Common myeloid progenitor, CD34-positive (primary cell): ENCODE results near the gene ADAMTS14.

ENCODE experiments used
- CTCF ChIA-PET: fragments of 350-600 bp; sonication (Branson Sonifier 250); formaldehyde crosslinking; loops from one replicate; lab custom pipeline; 2021; ENCODE audit warnings: antibody characterized with exemption; lab: Charles Lee
- POLR2A ChIA-PET: fragments of 350-600 bp; sonication (Branson Sonifier 250); formaldehyde crosslinking; loops from one replicate; lab custom pipeline; 2021; ENCODE audit warnings: antibody characterized with exemption; lab: Charles Lee
- DNase-seq, 3 donors: peaks; one replicate each; pipeline versions ENCODE4 v3.0.0 to v3.0.0-alpha.2; 2013
- H3K27ac ChIP-seq, 2 experiments: 1 replicate in 1 of 2; 2 replicates in 1 of 2; pipeline ENCODE4 v1.7.0; 2013; ENCODE audit warnings: inconsistent platforms in 2 of 2, low read length in 2 of 2, mild to moderate bottlenecking in 2 of 2, low read depth in 1 of 2, moderate library complexity in 1 of 2; ENCODE audit not compliant: severe bottlenecking in 2 of 2, insufficient read depth in 1 of 2, poor library complexity in 1 of 2
- H3K27me3 ChIP-seq, 5 experiments: replicated peaks in 2 of 5; 1 replicate in 3 of 5; 2 replicates in 2 of 5; pipeline versions ENCODE4 v1.6.1 to v1.7.0; 2013; ENCODE audit warnings: low read length in 4 of 5, mild to moderate bottlenecking in 2 of 5, moderate library complexity in 2 of 5, inconsistent platforms in 1 of 5; ENCODE audit not compliant: insufficient read depth in 5 of 5, control insufficient read depth in 4 of 5
- H3K36me3 ChIP-seq, 4 experiments: 1 replicate in 2 of 4; 2 replicates in 2 of 4; pipeline versions ENCODE4 v1.6.1 to v1.7.0; 2013; ENCODE audit warnings: low read length in 3 of 4, control low read depth in 1 of 4, mild to moderate bottlenecking in 1 of 4; ENCODE audit not compliant: control insufficient read depth in 4 of 4, insufficient read depth in 4 of 4
- H3K4me1 ChIP-seq, 4 experiments: 1 replicate in 3 of 4; 2 replicates in 1 of 4; pipeline versions ENCODE4 v1.6.1 to v1.7.1; 2013; ENCODE audit warnings: low read length in 3 of 4, mild to moderate bottlenecking in 3 of 4, control low read depth in 1 of 4, inconsistent platforms in 1 of 4, moderate library complexity in 1 of 4; ENCODE audit not compliant: control insufficient read depth in 4 of 4, insufficient read depth in 4 of 4; ENCODE audit errors: control extremely low read depth in 1 of 4
- H3K4me3 ChIP-seq, 7 experiments: 1 replicate in 4 of 7; 2 replicates in 3 of 7; pipeline versions ENCODE4 v1.5.1 to v1.7.0; 2013; ENCODE audit warnings: mild to moderate bottlenecking in 7 of 7, low read length in 6 of 7, moderate library complexity in 6 of 7, inconsistent platforms in 2 of 7, low read depth in 2 of 7, control low read depth in 1 of 7; ENCODE audit not compliant: insufficient read depth in 4 of 7, control insufficient read depth in 1 of 7; ENCODE audit errors: extremely low read depth in 1 of 7
- H3K9me3 ChIP-seq, 5 experiments: 1 replicate in 4 of 5; 2 replicates in 1 of 5; pipeline versions ENCODE4 v1.6.1 to v1.7.1; 2013; ENCODE audit warnings: low read length in 4 of 5, mild to moderate bottlenecking in 2 of 5, inconsistent platforms in 1 of 5, low read depth in 1 of 5, moderate library complexity in 1 of 5; ENCODE audit not compliant: control insufficient read depth in 4 of 5, insufficient read depth in 2 of 5; ENCODE audit errors: control extremely low read depth in 1 of 5
- WGBS: methylation state at CpG from one replicate; pipeline ENCODE4 v1.1.5; 2013; ENCODE audit not compliant: insufficient coverage; 5-methylcytosine and 5-hydroxymethylcytosine counted together

The ADAMTS14 gene

GRCh38 chr10:70778267-70778924 lies 106.1 kb downstream of the ADAMTS14 start:
- Histone ChIP-seq H3K27me3 (no peaks in the 10 kb centered on the region), H3K4me1 (peaks cover 0 to 13% (median 10%) of the 10 kb centered on the region in 4 experiments), H3K4me3 (no peak overlapping the region), H3K36me3 (no peaks in the 10 kb centered on the region), H3K27ac (no peak overlapping the region), H3K9me3 (no peaks in the 10 kb centered on the region)
- DNase-seq, result no peak
- ChIA-PET POLR2A (no interaction called here), CTCF (interaction anchor here (0.6 to 1.7 kb wide), 3 partner anchors 8 to 229 kb away, joined by 3 to 7 read pairs (median 4); no protein-coding TSS in a partner anchor)
- WGBS, result 95% methylated on average over 9 of the region's 9 CpGs

GRCh38 chr10:70779088-70779487 lies 106.8 kb downstream of the ADAMTS14 start:
- DNase-seq, result no peak
- no peaks in the 10 kb centered on the region for H3K9me3 ChIP-seq
- no peak overlapping the region for H3K27ac ChIP-seq
- ChIA-PET POLR2A (no interaction called here), CTCF (interaction anchor here (0.6 to 1.0 kb wide), 2 partner anchors 18 to 217 kb away, joined by 3 read pairs; no protein-coding TSS in a partner anchor)
- no peak overlapping the region for H3K4me3 ChIP-seq
- no peaks in the 10 kb centered on the region for H3K36me3 ChIP-seq
- peaks cover 0 to 19% (median 13%) of the 10 kb centered on the region in 4 experiments for H3K4me1 ChIP-seq
- WGBS, result 60% methylated on average over 1 of the region's 2 CpGs
- H3K27me3 ChIP-seq, result no peaks in the 10 kb centered on the region

- POLR2A ChIA-PET, result no interaction called here
- 92% methylated on average over 16 of the region's 16 CpGs for WGBS
- H3K27me3 ChIP-seq, result no peaks in the 10 kb centered on the region
- H3K4me1 ChIP-seq, result peaks cover 4 to 26% (median 19%) of the 10 kb centered on the region in 4 experiments
- H3K27ac ChIP-seq, result no peak overlapping the region
- DNase-seq, result no peak
- CTCF ChIA-PET, result interaction anchor here (1.0 kb wide), 1 partner anchor 19 kb away, joined by 3 read pairs; no protein-coding TSS in a partner anchor
- no peak overlapping the region for H3K4me3 ChIP-seq
- no peaks in the 10 kb centered on the region for H3K9me3 ChIP-seq
- H3K36me3 ChIP-seq, result no peaks in the 10 kb centered on the region
Measured at GRCh38 chr10:70779511-70780369, 107.4 kb downstream of the ADAMTS14 start.

DNA sequence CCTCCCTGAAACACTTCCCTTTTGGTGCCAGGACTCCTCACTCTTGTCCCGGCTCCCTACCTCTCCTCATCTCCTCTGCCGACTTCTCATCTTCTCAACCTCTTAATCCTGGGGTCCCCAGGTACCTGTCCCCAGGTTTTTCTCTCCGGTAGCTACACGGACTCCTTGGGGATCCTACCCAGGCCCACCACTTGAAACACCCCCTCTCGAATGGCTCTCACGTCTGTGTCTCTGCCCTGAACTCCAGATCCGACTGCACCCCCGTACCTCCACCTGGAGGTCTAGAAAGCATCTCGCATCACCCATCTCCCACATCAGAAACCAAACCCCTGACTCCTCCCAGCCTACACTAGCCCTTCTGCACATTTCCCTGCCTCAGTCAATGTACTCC lies 108.1 kb downstream of the ADAMTS14 start:
- Histone ChIP-seq H3K36me3 (no peaks in the 10 kb centered on the region), H3K4me1 (peaks cover 5 to 32% (median 25%) of the 10 kb centered on the region in 4 experiments), H3K27me3 (no peaks in the 10 kb centered on the region), H3K4me3 (no peak overlapping the region), H3K9me3 (no peaks in the 10 kb centered on the region), H3K27ac (no peak overlapping the region)
- POLR2A ChIA-PET, result no interaction called here
- no peak for DNase-seq
- 96% methylated on average over 9 of the region's 9 CpGs for WGBS
- CTCF ChIA-PET, result no interaction called here

- Histone ChIP-seq H3K4me1 (peaks cover 5 to 36% (median 29%) of the 10 kb centered on the region in 4 experiments), H3K27ac (no peak overlapping the region), H3K27me3 (no peaks in the 10 kb centered on the region), H3K9me3 (no peaks in the 10 kb centered on the region), H3K4me3 (no peak overlapping the region), H3K36me3 (no peaks in the 10 kb centered on the region)
- CTCF ChIA-PET, result no interaction called here
- no peak for DNase-seq
- POLR2A ChIA-PET, result no interaction called here
- 100% methylated on average over 4 of the region's 4 CpGs for WGBS
Measured at GRCh38 chr10:70780772-70781171, 108.5 kb downstream of the ADAMTS14 start.

DNA sequence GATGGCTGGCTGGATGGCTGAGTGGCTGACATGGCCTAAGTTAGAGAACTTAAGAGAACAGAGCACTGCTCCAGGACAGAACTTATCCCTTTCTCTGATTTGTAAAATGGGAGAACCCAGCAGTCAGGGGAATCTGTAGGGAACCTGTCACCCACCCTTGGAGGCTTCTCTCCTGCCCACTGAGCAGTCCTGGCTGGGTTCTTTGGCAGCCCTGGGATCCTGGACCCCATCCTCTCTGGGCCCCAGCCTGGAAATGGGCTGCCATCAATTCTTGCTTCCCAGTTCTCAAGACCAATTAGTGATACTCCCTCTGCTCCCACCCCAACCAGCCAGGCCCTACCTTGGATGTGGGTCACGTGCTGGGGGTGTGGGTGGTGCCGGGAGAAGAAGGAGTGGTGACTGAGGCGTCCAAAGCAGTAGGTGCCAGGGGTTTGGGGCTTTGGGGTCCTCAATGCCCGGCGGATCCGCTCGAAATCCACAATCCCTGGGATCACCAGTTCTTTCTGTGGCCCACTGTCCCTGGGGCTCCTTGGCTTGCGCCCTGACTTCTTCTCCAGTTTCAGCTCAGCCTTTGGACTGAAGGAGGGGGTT lies 109.2 kb downstream of the ADAMTS14 start:
- Histone ChIP-seq H3K27ac (no peak overlapping the region), H3K9me3 (no peaks in the 10 kb centered on the region), H3K36me3 (no peaks in the 10 kb centered on the region), H3K27me3 (no peaks in the 10 kb centered on the region), H3K4me1 (peaks cover 5 to 44% (median 37%) of the 10 kb centered on the region in 4 experiments), H3K4me3 (no peak overlapping the region)
- POLR2A ChIA-PET, result no interaction called here
- CTCF ChIA-PET, result interaction anchor here (1.0 to 1.9 kb wide), 6 partner anchors 13 to 232 kb away, joined by 3 to 11 read pairs (median 4); no protein-coding TSS in a partner anchor
- no peak for DNase-seq
- 100% methylated on average over 1 of the region's 8 CpGs for WGBS
